HG03095 (cell line): ENCODE measurements around the gene SNED1.
"Not testable (repeated sequence)": the region's sequence is repeated elsewhere in the genome, so short reads cannot be mapped to it uniquely, and the experiment has no call there.

Experiments used
- ATAC-seq: cut with Tn5 transposase; IDR thresholded peaks from one replicate; pipeline ENCODE4 v1.9.1; 2021; ENCODE audit warnings: moderate library complexity; ENCODE audit not compliant: unreplicated experiment

SNED1 gene

GRCh38 chr2:240972201-240972600 is 26.2 kb upstream of the SNED1 start:
- ATAC-seq, result no peak

- ATAC-seq, result no peak
Measured at GRCh38 chr2:240972636-240973521, 25.5 kb upstream of the SNED1 start.

DNA sequence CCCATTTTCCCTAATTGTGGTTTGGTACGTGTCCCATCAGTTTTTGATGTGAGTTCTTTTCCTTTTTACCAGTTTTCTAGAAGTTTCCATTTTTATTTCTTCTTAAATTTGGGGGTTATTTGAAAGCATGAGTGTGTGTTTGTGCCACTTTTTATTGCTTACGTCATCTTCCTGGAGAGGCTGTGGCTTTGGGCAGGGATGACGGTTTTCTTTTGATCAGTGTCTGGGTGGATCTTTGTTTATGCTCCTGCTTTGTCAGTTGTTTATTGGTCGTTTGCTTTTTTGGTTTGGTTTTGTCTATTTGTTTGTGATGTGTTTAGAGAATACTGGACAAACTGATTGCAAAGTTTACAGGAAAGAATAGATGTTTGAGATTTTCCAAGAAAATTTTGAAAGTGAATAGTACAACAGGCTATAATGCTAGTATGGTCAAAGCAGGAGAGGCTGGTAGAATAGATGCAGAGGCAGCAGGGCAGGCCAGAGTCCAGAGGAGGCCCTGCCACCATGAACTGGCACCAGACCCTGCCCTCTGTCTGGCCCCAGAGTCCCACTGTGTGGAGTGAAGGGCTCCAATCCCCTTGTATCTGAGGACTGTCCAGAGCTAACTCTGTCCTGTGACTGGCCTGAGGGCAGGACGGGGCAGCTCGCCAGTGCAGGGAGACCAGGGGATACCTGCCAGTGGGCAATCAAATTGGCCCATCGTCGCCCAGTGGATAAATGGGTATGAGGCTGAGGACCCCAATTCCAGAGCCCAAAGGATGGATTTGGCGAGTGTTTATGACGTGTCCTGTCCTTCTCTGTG is 23.4 kb upstream of the SNED1 start:
- ATAC-seq, result no peak

GRCh38 chr2:240975903-240976302 is 22.5 kb upstream of the SNED1 start:
- ATAC-seq, result not testable (repeated sequence)

GRCh38 chr2:240981280-240981679 is 17.1 kb upstream of the SNED1 start:
- no peak for ATAC-seq

GRCh38 chr2:240981871-240982800 is 16.3 kb upstream of the SNED1 start:
- no peak for ATAC-seq

- no peak for ATAC-seq
Measured at GRCh38 chr2:240982821-240983281, 15.6 kb upstream of the SNED1 start.

DNA sequence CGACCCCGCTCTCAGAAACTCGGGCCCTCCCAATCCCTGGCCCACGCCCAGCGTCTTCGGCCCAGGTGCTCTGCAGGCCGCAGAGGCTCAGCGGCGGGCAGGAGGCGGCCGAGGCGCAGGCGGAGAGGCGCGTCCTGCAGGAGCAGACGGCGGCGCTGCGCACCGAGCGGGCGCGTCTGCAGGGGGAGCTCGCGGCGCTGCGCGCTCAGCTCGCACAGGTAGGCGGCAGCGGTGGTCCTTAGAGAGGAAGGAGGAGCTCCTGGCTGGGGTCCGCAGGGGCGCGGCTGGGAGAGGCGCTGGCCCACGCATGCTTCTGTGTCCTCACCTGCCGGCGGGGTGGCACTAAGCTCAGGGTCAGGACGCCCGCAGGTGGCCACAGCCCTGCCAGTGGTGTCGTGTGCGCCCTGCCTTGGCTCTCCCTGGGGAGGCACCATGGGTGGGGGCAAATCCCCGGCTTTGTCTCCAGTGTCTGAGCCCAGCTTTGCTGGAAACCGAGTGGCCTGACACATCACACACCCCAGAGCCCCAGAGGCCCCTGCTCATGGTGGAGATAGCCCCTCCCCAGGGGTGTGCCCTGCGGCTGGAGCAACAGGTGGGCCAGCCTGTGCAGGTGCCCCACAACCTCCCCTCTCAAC is 14.9 kb upstream of the SNED1 start:
- no peak for ATAC-seq

GRCh38 chr2:240983996-240984498 is 14.4 kb upstream of the SNED1 start:
- no peak for ATAC-seq

- no peak for ATAC-seq
Measured at GRCh38 chr2:240985881-240986786, 12.3 kb upstream of the SNED1 start.

DNA sequence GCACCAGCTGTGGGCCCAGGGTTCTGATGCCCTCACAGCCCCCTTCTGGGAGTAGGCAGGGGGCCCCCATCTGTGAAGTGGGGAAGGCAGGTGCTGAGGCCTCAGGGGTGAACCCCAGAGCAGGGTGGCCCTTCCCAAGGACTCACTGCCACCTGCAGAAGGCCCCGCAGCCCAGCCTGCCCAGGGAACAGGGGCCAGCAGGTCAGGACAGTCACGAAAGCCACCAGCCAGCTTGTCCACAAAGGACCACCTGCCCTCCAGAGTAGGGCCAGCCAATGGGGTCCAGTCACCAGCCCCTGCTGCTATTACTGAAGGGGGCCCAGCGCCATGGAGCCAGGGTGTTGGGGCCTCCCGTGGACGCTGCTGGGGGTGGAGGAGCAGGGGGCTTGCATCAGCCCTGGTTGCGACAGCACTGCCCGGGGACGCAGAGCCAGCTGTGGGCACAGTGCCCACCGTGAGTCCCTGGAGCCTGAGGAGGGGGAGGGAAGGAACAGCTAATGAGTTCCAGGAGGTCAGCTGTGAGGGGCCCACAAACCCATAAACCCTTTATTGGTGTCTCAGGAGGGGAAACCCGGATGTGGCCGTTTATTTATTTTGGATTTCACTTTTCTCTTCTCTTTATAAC is 11.5 kb upstream of the SNED1 start:
- no peak for ATAC-seq

GRCh38 chr2:240987588-240987987 is 10.8 kb upstream of the SNED1 start:
- ATAC-seq, result no peak

GRCh38 chr2:240988146-240988545 is 10.3 kb upstream of the SNED1 start:
- ATAC-seq, result no peak

DNA sequence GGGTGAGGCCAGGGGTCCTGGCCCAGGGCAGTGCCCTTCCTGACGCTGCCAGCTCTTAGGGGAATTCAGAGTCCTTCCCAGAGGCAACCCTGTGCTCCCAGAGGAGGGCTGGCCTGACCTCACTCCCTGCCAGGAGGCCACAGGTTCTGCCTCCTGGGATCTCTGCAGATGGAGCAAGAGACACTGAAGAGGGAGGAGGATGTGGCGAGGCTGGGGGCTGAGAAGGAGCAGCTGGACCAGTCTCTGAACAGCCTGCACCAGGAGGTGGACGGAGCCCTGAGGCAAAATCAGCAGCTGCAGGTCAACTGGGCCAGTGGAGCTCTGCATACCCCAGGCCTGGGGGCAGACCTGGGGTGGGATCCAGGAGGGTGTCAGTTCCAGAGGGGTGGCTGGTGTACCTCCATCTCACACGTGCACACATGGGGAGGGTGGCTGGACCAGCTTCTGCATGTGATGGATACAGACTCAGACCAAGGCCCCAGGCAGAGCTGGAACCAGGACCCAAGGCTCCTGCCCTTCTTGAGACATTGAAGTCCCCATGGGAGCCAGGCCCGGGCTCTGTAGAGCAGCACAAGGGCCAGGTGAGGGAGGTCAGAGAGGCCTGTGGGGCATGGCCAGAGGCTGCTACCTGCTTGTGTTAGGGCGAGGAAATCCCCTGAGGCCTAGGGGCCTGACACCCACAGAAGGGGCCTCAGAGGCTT is 9.7 kb upstream of the SNED1 start:
- no peak for ATAC-seq

DNA sequence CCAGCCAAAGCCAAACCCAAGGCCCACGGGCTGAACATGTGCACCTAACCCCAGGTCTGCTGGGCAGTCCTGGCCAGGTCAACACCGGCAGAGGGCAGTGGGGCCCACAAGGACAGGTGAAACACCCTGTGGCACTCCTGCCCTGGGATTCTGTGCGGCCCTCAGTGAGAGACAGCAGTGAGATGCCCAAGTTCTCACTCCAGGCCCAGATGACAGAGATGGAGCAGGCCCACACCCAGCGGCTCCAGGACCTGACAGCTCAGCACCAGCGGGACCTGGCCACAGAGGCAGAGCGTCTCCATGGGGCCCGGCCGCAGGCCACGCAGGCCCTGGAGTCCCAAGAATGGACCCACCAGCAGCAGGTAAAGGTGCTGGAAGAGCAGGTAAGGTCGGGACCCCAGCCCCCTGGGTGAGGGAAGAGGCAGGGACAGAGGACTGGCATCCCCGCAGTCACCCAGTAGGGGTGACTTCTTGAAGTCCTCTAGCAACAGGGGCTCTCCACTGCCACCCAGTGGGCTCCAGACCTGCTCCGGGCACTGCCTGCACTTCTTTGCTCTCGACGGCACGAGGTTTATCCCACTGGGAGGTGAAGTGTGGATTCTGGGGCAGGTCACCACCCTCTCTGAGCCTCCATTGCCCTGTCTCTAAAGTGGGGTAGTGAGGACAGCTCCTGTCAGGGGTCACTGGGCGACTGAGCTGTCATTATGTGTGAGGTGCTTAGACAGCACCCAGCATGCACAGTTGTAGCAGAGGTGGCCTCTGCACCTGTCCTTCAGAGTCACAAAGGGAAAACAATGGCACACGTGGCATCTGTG is 8.8 kb upstream of the SNED1 start:
- no peak for ATAC-seq

DNA sequence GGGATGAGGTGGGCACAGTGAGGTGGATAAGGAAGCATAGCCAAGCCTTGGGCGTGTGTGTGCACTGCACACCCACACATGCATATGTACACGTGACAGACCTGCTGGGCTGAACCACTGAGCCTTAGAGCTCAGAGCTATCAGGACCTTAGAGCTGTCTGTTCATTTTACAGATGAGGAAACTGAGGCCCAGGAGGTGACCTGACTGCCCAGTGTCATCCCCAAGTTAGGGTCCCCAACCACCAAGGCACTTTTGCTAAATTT is 8.2 kb upstream of the SNED1 start:
- no peak for ATAC-seq

DNA sequence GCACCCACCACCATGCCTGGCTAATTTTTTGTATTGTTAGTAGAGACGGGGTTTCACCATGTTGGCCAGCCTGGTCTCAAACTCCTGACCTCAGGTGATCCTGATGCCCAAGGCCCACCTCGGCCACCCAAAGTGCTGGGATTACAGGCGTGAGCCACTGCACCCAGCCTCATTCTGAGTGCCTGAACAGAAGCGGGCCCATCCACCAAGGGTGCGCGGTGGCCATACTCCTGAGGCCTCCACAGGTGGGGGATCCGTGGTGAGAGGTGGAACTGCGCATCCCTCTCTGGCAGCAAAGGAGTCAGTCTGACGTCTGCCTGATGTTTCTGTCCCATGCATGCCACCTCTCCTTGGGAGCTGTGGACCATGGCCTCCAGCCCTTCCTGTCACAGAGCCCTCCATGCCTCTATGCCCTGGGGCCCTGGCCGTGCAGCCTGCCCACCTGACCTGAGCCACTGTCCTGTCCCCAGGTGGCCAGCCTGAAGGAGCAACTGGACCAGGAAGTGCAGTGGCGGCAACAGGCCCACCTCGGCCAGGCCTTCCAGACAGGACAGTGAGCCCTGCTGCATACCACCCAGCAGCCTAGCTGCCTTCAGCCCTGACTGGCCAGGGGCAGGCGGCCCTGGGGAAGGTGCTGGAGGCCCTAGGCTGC is 7.6 kb upstream of the SNED1 start:
- ATAC-seq, result no peak
